Nephron (organoid): Measurements from ENCODE around the gene CFAP221.

Source experiments
- H3K27ac Mint-ChIP-seq, 3 experiments: 2 replicates each; pipeline ENCODE4 v1.8.0; 2020; ENCODE audit warnings: mixed read lengths in 3 of 3, mild to moderate bottlenecking in 2 of 3, moderate library complexity in 1 of 3
- H3K27me3 Mint-ChIP-seq: 2 replicates; pipeline ENCODE4 v1.8.0; 2021; ENCODE audit warnings: low read depth, mild to moderate bottlenecking, moderate library complexity, mixed read lengths
- H3K36me3 Mint-ChIP-seq: 2 replicates; pipeline ENCODE4 v1.8.0; 2020; ENCODE audit warnings: low read depth, mixed read lengths
- H3K4me1 Mint-ChIP-seq: 2 replicates; pipeline ENCODE4 v1.8.0; 2020; ENCODE audit warnings: mixed read lengths
- H3K4me3 Mint-ChIP-seq, 3 experiments: 2 replicates each; pipeline ENCODE4 v1.8.0; 2020; ENCODE audit warnings: mild to moderate bottlenecking in 3 of 3, mixed read lengths in 3 of 3, moderate library complexity in 2 of 3
- H3K9me3 Mint-ChIP-seq: 2 replicates; pipeline ENCODE4 v1.8.0; 2020; ENCODE audit warnings: mixed read lengths
- CTCF ChIP-seq, 3 experiments: fragments of 200-600 bp; sonication (generic); IDR thresholded peaks; one replicate each; pipeline ENCODE4 v1.5.0; 2021; ENCODE audit warnings: antibody characterized with exemption in 3 of 3; ENCODE audit not compliant: unreplicated experiment in 3 of 3

Gene CFAP221

GRCh38 chr2:119683074-119683712 is 138.9 kb downstream of the CFAP221 start:
- H3K9me3 Mint-ChIP-seq = no peaks in the 10 kb centered on the region
- peaks cover 25% of the 10 kb centered on the region for H3K4me1 Mint-ChIP-seq
- peaks cover 28% of the 10 kb centered on the region for H3K36me3 Mint-ChIP-seq
- H3K27me3 Mint-ChIP-seq = no peaks in the 10 kb centered on the region
- no peak overlapping the region for H3K4me3 Mint-ChIP-seq
- H3K27ac Mint-ChIP-seq = peak overlapping the region in 2 of 3 experiments; percentile 36 to 61
- no peak for TF ChIP-seq CTCF (IDR thresholded peaks at IDR 0.05; ENCODE audit: unreplicated experiment in 3 of 3)

- no peaks in the 10 kb centered on the region for H3K9me3 Mint-ChIP-seq
- H3K4me1 Mint-ChIP-seq = peaks cover 23% of the 10 kb centered on the region
- H3K4me3 Mint-ChIP-seq = peak overlapping the region; percentile 46 to 57 (median 56)
- no peaks in the 10 kb centered on the region for H3K27me3 Mint-ChIP-seq
- peak overlapping the region; percentile 24 to 61 (median 36) for H3K27ac Mint-ChIP-seq
- H3K36me3 Mint-ChIP-seq = peaks cover 32% of the 10 kb centered on the region
- TF ChIP-seq CTCF (IDR thresholded peaks at IDR 0.05; ENCODE audit: unreplicated experiment in 3 of 3) = no peak
Measured at GRCh38 chr2:119683713-119684443, 139.6 kb downstream of the CFAP221 start.

- peaks cover 35% of the 10 kb centered on the region for H3K36me3 Mint-ChIP-seq
- no peak for TF ChIP-seq CTCF (IDR thresholded peaks at IDR 0.05; ENCODE audit: unreplicated experiment in 3 of 3)
- no peaks in the 10 kb centered on the region for H3K9me3 Mint-ChIP-seq
- H3K27me3 Mint-ChIP-seq = no peaks in the 10 kb centered on the region
- H3K27ac Mint-ChIP-seq = peak overlapping the region; percentile 24 to 36 (median 32)
- H3K4me1 Mint-ChIP-seq = peaks cover 19% of the 10 kb centered on the region
- no peak overlapping the region for H3K4me3 Mint-ChIP-seq
Measured at GRCh38 chr2:119684518-119684917, 140.3 kb downstream of the CFAP221 start.

GRCh38 chr2:119688616-119689015 is 144.4 kb downstream of the CFAP221 start:
- Mint-ChIP-seq H3K4me1 (peaks cover 6% of the 10 kb centered on the region), H3K27ac (no peak overlapping the region), H3K36me3 (peaks cover 28% of the 10 kb centered on the region), H3K9me3 (no peaks in the 10 kb centered on the region), H3K4me3 (no peak overlapping the region), H3K27me3 (no peaks in the 10 kb centered on the region)
- no peak for TF ChIP-seq CTCF (IDR thresholded peaks at IDR 0.05; ENCODE audit: unreplicated experiment in 3 of 3)

GRCh38 chr2:119689218-119689617 is 145.0 kb downstream of the CFAP221 start:
- TF ChIP-seq CTCF (IDR thresholded peaks at IDR 0.05; ENCODE audit: unreplicated experiment in 3 of 3) = no peak

More at GRCh38 chr2:119689218-119689617, 145.0 kb downstream of the CFAP221 start:
- Mint-ChIP-seq H3K27me3 (no peaks in the 10 kb centered on the region), H3K4me3 (no peak overlapping the region), H3K4me1 (peaks cover 6% of the 10 kb centered on the region), H3K9me3 (no peaks in the 10 kb centered on the region), H3K36me3 (peaks cover 28% of the 10 kb centered on the region), H3K27ac (no peak overlapping the region)
